ENCODE data around the gene CPNE5.
"Not testable (repeated sequence)": the region's sequence is repeated elsewhere in the genome, so short reads cannot be mapped to it uniquely, and the experiment has no call there.

Gene CPNE5

GRCh38 chr6:36730424-36731380 is 108.5 kb downstream of the CPNE5 start:
- TF ChIP-seq ZFX (IDR thresholded peaks at IDR 0.05) (no peak), CTCF (conservative IDR thresholded peaks at IDR 0.05) (no peak)
- H3K27ac ChIP-seq: no peak overlapping the region

- H3K27ac ChIP-seq: no peak overlapping the region
- no peak for TF ChIP-seq CTCF (conservative IDR thresholded peaks at IDR 0.05)
- TF ChIP-seq ZFX (IDR thresholded peaks at IDR 0.05): no peak
These were observed 110.1 kb downstream of the CPNE5 start for GRCh38 chr6:36729161-36729524.

GRCh38 chr6:36728289-36729160 is 110.7 kb downstream of the CPNE5 start:
- TF ChIP-seq ZFX (IDR thresholded peaks at IDR 0.05) (no peak), CTCF (conservative IDR thresholded peaks at IDR 0.05) (no peak)
- H3K27ac ChIP-seq: no peak overlapping the region

- no peak overlapping the region for H3K27ac ChIP-seq
- TF ChIP-seq ZFX (IDR thresholded peaks at IDR 0.05): no peak
- no peak for TF ChIP-seq CTCF (conservative IDR thresholded peaks at IDR 0.05)
These were observed 111.7 kb downstream of the CPNE5 start for GRCh38 chr6:36727505-36728021.

GRCh38 chr6:36725581-36725980 is 113.7 kb downstream of the CPNE5 start:
- no peak for TF ChIP-seq CTCF (conservative IDR thresholded peaks at IDR 0.05)
- no peak for TF ChIP-seq ZFX (IDR thresholded peaks at IDR 0.05)
- H3K27ac ChIP-seq: no peak overlapping the region

GRCh38 chr6:36724514-36725390 is 114.5 kb downstream of the CPNE5 start:
- no peak for TF ChIP-seq ZFX (IDR thresholded peaks at IDR 0.05)
- peak; percentile 85 for TF ChIP-seq CTCF (conservative IDR thresholded peaks at IDR 0.05)
- no peak overlapping the region for H3K27ac ChIP-seq

- H3K27ac ChIP-seq: not testable (repeated sequence)
These were observed 115.3 kb downstream of the CPNE5 start for GRCh38 chr6:36723992-36724391.
